ENCODE data around the gene AHCYL2. TPM values are rescaled to one million over a fixed set of nuclear protein-coding genes. Genes with fewer than 3 reads are reported as not detected.

The AHCYL2 gene
- total and polyA plus RNA-seq, 2 of the 8 experiments (the other 6 are each of a cell fraction or from before 2014, with no cell fraction given), result 20.7 to 25.4 TPM

DNA sequence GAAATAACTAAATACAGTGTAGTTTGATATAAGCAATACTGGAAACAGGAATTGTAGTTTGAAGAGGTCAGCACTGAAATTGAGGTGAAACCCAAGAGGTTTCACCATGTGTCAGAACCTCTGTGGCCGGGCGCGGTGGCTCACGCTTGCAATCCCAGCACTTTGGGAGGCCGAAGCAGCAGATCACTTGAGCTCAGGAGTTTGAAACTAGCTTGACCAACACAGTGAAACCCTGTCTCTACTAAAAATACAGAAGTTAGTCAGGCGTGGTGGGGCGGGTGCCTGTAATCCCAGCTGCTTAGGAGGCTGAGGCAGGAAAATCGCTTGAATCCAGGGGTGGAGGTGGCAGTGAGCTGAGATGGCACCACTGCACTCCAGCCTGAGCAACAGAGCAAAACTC is 13.7 kb downstream of the AHCYL2 start (continued):
- TF ChIP-seq RAD21 (IDR thresholded peaks at IDR 0.05 in 1 of 2, conservative IDR thresholded peaks at IDR 0.05 in 1 of 2; ENCODE audit: low read depth in 2 of 2, low read length in 2 of 2), result no peak
- no peak for TF ChIP-seq BACH1 (IDR thresholded peaks at IDR 0.05; ENCODE audit: low read length)
- no peak for TF ChIP-seq ZNF274 (IDR thresholded peaks at IDR 0.05; ENCODE audit: borderline replicate concordance, extremely low read depth, low read length)
- TF ChIP-seq GABPA (IDR thresholded peaks at IDR 0.05; ENCODE audit: borderline replicate concordance, insufficient read depth, low read length), result no peak
- TF ChIP-seq SAP30 (IDR thresholded peaks at IDR 0.05; ENCODE audit: insufficient read depth, insufficient replicate concordance, low read length), result no peak
- TF ChIP-seq SRF (IDR thresholded peaks at IDR 0.05; ENCODE audit: low read depth, low read length), result no peak
- TF ChIP-seq JUND (IDR thresholded peaks at IDR 0.05; ENCODE audit: low read length), result no peak
- TF ChIP-seq EZH2 (IDR thresholded peaks at IDR 0.05; ENCODE audit: low read depth, low read length, severe bottlenecking), result no peak
